PC-3 (cell line): ENCODE data around the gene C1orf115.
A peak's percentile ranks its signal among the peaks of the same experiment; 100 is the strongest.

ENCODE experiments used
- CTCF ChIP-seq: fragments of 300-600 bp; sonication (generic); conservative IDR thresholded peaks from 2 replicates; pipeline ENCODE4 v1.5.1; 2017; ENCODE audit warnings: antibody characterized with exemption, low read depth, mild to moderate bottlenecking, low read length
- EZH2phosphoT487 ChIP-seq: fragments of 300-600 bp; sonication (generic); IDR thresholded peaks from 2 replicates; pipeline ENCODE4 v1.6.1; 2018; ENCODE audit warnings: mild to moderate bottlenecking, antibody characterized with exemption, low read length, borderline replicate concordance

DNA sequence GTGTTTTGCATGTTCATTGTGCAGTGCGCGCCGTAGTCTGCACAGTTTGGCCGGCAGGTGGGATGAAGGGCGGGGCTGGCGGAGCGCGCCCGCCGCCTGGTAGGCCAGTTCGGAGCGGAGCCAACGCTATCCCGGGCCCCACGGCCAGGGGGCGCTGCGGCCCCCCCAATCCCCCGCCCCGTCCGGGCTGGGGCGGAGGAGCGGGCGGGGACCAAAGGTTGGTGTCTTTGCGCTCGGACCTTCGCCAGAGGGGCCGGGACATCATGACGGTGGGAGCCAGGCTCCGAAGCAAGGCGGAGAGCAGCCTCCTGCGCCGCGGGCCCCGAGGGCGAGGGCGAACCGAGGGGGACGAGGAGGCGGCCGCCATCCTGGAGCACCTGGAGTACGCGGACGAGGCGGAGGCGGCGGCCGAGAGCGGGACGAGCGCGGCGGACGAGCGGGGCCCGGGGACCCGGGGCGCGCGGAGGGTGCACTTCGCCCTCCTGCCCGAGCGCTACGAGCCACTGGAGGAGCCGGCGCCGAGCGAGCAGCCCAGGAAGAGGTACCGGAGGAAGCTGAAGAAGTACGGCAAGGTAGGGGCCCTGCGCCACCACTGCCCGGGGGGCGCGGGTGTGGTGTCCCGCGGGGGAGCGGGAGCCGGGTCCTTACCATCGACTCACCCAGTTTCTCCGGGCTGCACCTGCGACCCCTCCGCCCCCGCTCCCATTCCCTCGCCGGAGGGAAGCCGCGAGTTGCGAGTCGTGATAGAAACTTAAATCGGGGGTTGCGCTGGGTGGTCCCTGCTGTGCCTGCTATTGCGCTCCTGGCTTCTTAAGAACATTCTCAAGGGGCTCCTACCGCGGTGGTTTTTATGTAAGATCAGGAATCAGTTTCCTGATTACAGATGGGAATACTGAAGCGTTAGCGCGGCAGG, at the start of gene C1orf115:
- TF ChIP-seq EZH2phosphoT487 (no peak), CTCF (peak; percentile 96)
